ENCODE results near the gene LGALS7B. TPM values are rescaled to one million over a fixed set of nuclear protein-coding genes. Genes with fewer than 3 reads are reported as not detected.

Gene LGALS7B
- total and polyA plus RNA-seq, 2 of the 8 experiments (the other 6 are each of a cell fraction or from before 2014, with no cell fraction given), result 3.6 TPM; not detected in 1

DNA sequence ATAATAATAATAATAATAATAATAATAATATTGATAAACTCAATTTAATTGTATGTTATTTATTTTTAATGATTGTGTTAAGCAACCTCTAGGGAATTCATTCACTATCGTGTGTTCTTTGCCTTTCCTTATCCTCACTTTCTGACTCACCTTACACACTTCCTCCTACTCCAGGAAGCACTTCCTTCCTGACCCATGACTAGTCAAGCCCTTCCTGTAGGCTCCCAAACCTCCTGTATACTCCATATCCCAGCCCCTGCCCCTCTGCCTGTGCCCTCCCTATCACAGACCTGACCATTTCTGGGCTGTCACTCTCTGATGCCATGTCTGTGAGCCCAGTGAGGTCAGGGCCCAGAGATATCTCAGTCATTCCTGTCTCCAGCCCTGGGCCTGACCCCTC, 16.2 kb downstream of the LGALS7B start (continued):
- no peak for TF ChIP-seq NANOG (IDR thresholded peaks at IDR 0.05; ENCODE audit: insufficient read depth, low read depth, low read length, poor library complexity, severe bottlenecking)
